SKM-1 (cell line): ENCODE data around the gene CDC5L.

Source experiments
- DNase-seq: peaks from one replicate; lab custom pipeline; 2025; ENCODE audit not compliant: unreplicated experiment; lab: John Stamatoyannopoulos, UW

The CDC5L gene

GRCh38 chr6:44473393-44474189 is 86.1 kb downstream of the CDC5L start:
- DNase-seq, result no peak

- no peak for DNase-seq
These were observed 86.7 kb downstream of the CDC5L start for GRCh38 chr6:44474190-44474631.

GRCh38 chr6:44474643-44475042 is 87.1 kb downstream of the CDC5L start:
- DNase-seq, result no peak

GRCh38 chr6:44475417-44475778 is 87.9 kb downstream of the CDC5L start:
- no peak for DNase-seq

- DNase-seq, result peak; percentile 55
These were observed 88.4 kb downstream of the CDC5L start for GRCh38 chr6:44475779-44476434.

- DNase-seq, result no peak
These were observed 89.3 kb downstream of the CDC5L start for GRCh38 chr6:44476849-44477248.

- DNase-seq, result no peak
These were observed 89.9 kb downstream of the CDC5L start for GRCh38 chr6:44477293-44477894.

- peak; percentile 20 for DNase-seq
These were observed 90.7 kb downstream of the CDC5L start for GRCh38 chr6:44478158-44478557.

GRCh38 chr6:44478591-44479254 is 91.2 kb downstream of the CDC5L start:
- DNase-seq, result no peak

GRCh38 chr6:44480097-44480541 is 92.6 kb downstream of the CDC5L start:
- DNase-seq, result no peak

- DNase-seq, result no peak
These were observed 93.5 kb downstream of the CDC5L start for GRCh38 chr6:44481056-44481455.

GRCh38 chr6:44481760-44482159 is 94.3 kb downstream of the CDC5L start:
- DNase-seq, result no peak

- DNase-seq, result no peak
These were observed 98.3 kb downstream of the CDC5L start for GRCh38 chr6:44485601-44486401.

GRCh38 chr6:44487002-44487401 is 99.5 kb downstream of the CDC5L start:
- DNase-seq, result no peak

GRCh38 chr6:44487586-44487985 is 100.1 kb downstream of the CDC5L start:
- no peak for DNase-seq

- DNase-seq, result no peak
These were observed 102.6 kb downstream of the CDC5L start for GRCh38 chr6:44489910-44490604.

- no peak for DNase-seq
These were observed 105.6 kb downstream of the CDC5L start for GRCh38 chr6:44493132-44493531.

- DNase-seq, result no peak
These were observed 106.1 kb downstream of the CDC5L start for GRCh38 chr6:44493593-44493992.

GRCh38 chr6:44494011-44494501 is 106.5 kb downstream of the CDC5L start:
- no peak for DNase-seq
